Heart right ventricle (tissue), 16 donors: ENCODE measurements around the gene TOPBP1. TPM values are rescaled to one million over a fixed set of nuclear protein-coding genes. Genes with fewer than 3 reads are reported as not detected.

Experiments used
- ATAC-seq, 8 donors: fragments of 200-7000 bp; cut with Tn5 transposase; one replicate each; pipeline ENCODE4 v1.9.1; 2020; ENCODE audit warnings: mild to moderate bottlenecking in 8 of 8, moderate library complexity in 8 of 8, moderate number of reproducible peaks in 1 of 8
- DNase-seq, 2 donors: peaks; one replicate each; pipeline ENCODE4 v3.0.0-alpha.2; 2020
- H3K27ac ChIP-seq, 10 donors: fragments of 200-600 bp; sonication (generic) in 2 of 10; one replicate each; pipeline versions ENCODE4 v1.5.0 to v1.8.0; 2020 to 2022; ENCODE audit warnings: mild to moderate bottlenecking in 3 of 10
- H3K27me3 ChIP-seq, 7 donors: fragments of 200-600 bp; one replicate each; pipeline ENCODE4 v1.8.0; 2021 to 2022; ENCODE audit warnings: mild to moderate bottlenecking in 2 of 7
- H3K36me3 ChIP-seq, 9 donors: fragments of 200-600 bp; sonication (generic) in 1 of 9; one replicate each; pipeline versions ENCODE4 v1.5.0 to v1.8.0; 2020 to 2022; ENCODE audit warnings: mild to moderate bottlenecking in 2 of 9
- H3K4me1 ChIP-seq, 9 donors: fragments of 200-600 bp; sonication (generic) in 1 of 9; one replicate each; pipeline versions ENCODE4 v1.5.0 to v1.8.0; 2020 to 2022; ENCODE audit warnings: mild to moderate bottlenecking in 4 of 9
- H3K4me3 ChIP-seq, 10 donors: fragments of 200-600 bp; sonication (generic) in 2 of 10; one replicate each; pipeline versions ENCODE4 v1.5.0 to v1.8.0; 2020 to 2022; ENCODE audit warnings: mild to moderate bottlenecking in 7 of 10, moderate library complexity in 2 of 10
- H3K9me3 ChIP-seq, 11 donors: fragments of 200-600 bp in 10 of 11; sonication (generic) in 2 of 11; one replicate each; pipeline versions ENCODE4 v1.5.0 to v1.8.0; 2013 to 2022; ENCODE audit warnings: mild to moderate bottlenecking in 2 of 11, control low read depth in 1 of 11, moderate library complexity in 1 of 11
- CTCF ChIP-seq, 9 donors: fragments of 200-600 bp; sonication (generic) in 2 of 9; IDR thresholded peaks; one replicate each; pipeline versions ENCODE4 v1.5.0 to v1.8.0; 2021 to 2022; ENCODE audit warnings: antibody characterized with exemption in 9 of 9, mild to moderate bottlenecking in 5 of 9, moderate library complexity in 1 of 9
- WGBS, 2 donors: extraction: QIAGEN DNeasy Blood & Tissue Kit; methylation state at CpG; one replicate each; pipeline ENCODE4 v1.1.7; 2013; ENCODE audit warnings: inconsistent platforms in 1 of 2; 5-methylcytosine and 5-hydroxymethylcytosine counted together
- intact Hi-C, 10 donors: fragments of 100-400 bp; cut with DNase I; formaldehyde crosslinking; loops; one replicate each; pipeline versions ENCODE4 v1.11.1 to v1.14.2; 2022
- polyA plus RNA-seq, 2 donors: library from polyadenylated mRNA; stranded (reverse); fragments of 200-250 nt; gene quantifications; one replicate each; pipeline ENCODE4 v1.2.3, GENCODE V29; 2013
- total RNA-seq, 10 donors: library from RNA; stranded (reverse); fragmentation: NEBNext Ultra II Directional in 3 of 10; extraction: Animal tissue kit (Norgen Biotek cat#: 25700) in 3 of 10; gene quantifications; one replicate each; pipeline versions ENCODE4 v1.2.1 to v1.2.4, GENCODE V29; 2021 to 2023
- donor health status: Arrhythmogenic right ventricular cardiomyopathy.
- donor health status: ischemic (EF 13 %, LVEDD 7.1; RV severe dilation, severe dysfunction).
- donor health status: healthy with polysubstance abuse.
- donor health status: DM: no; HTN: yes; CAD: no.
- donor health status: DM: no; HTN: no; CAD: no.
- donor health status: ischemic (EF 25% LVEDD 6.9; RV normal size, moderate dysfunction).
- donor health status: ischemic (EF 25% LVEDD 5.7; RV mildly dilated, moderate dysfunction).
- donor health status: healthy.
- donor health status: DM: yes; HTN: yes; CAD: no.
- donor health status: Ischemic cardiomyopathy.
- donor health status: ischemic (EF 35%, LVEDD 5.7; RV mildly dilated, moderate dysfunction).
- donor health status: nonischemic (EF 11% LVEDD 7.7; RV severe dilation, severe dysfunction).
- donor health status: DM: yes; HTN: yes; CAD: no.
- donor health status: PGD.
- donor health status: ischemic (EF 29% LVEDD 5.4; RV normal size, mild dysfunction).
- donor health status: nonischemic (EF 23%, LVEDD 6.1; RV moderate dilation, normal function).

Gene TOPBP1
- total and polyA plus RNA-seq, 12 donors = 5.7 to 11.8 (median 10.8) TPM

- H3K9me3 ChIP-seq = no peaks in the 10 kb centered on the region
- H3K27me3 ChIP-seq = no peaks in the 10 kb centered on the region
- no peak overlapping the region for H3K27ac ChIP-seq
- no peak overlapping the region for H3K4me3 ChIP-seq
- WGBS, 2 donors = 92 to 94% methylated on average over 3 of the region's 3 CpGs
- ATAC-seq = no peak
- peaks cover 0 to 44% (median 0%) of the 10 kb centered on the region in 9 donors for H3K36me3 ChIP-seq
- no peaks in the 10 kb centered on the region for H3K4me1 ChIP-seq
- intact Hi-C loops = no loop called here
- no peak for TF ChIP-seq CTCF (IDR thresholded peaks at IDR 0.05)
- no peak for DNase-seq
Measured at GRCh38 chr3:133598405-133598804, 63.3 kb downstream of the TOPBP1 start.

- Histone ChIP-seq H3K4me1 (no peaks in the 10 kb centered on the region), H3K36me3 (peaks cover 0 to 22% (median 0%) of the 10 kb centered on the region in 9 donors), H3K9me3 (no peaks in the 10 kb centered on the region), H3K27me3 (no peaks in the 10 kb centered on the region), H3K27ac (no peak overlapping the region), H3K4me3 (no peak overlapping the region)
- TF ChIP-seq CTCF (IDR thresholded peaks at IDR 0.05) = no peak
- 92% methylated on average over 1 of the region's 1 CpG for WGBS, 2 donors
- ATAC-seq (no peak), DNase-seq (no peak)
- intact Hi-C loops = no loop called here
Measured at GRCh38 chr3:133595341-133595740, 66.4 kb downstream of the TOPBP1 start.

GRCh38 chr3:133593243-133593642 is 68.5 kb downstream of the TOPBP1 start:
- TF ChIP-seq CTCF (IDR thresholded peaks at IDR 0.05) = no peak
- no peak for DNase-seq
- Histone ChIP-seq H3K27ac (no peak overlapping the region), H3K9me3 (no peaks in the 10 kb centered on the region), H3K4me1 (peaks cover 0 to 15% (median 0%) of the 10 kb centered on the region in 9 donors), H3K36me3 (peaks cover 0 to 29% (median 9%) of the 10 kb centered on the region in 9 donors), H3K27me3 (no peaks in the 10 kb centered on the region), H3K4me3 (no peak overlapping the region)
- intact Hi-C loops = no loop called here
- WGBS, 2 donors = 87 to 95% methylated on average over 2 of the region's 2 CpGs
- ATAC-seq = no peak

- intact Hi-C loops = no loop called here
- peaks cover 0 to 15% (median 0%) of the 10 kb centered on the region in 9 donors for H3K4me1 ChIP-seq
- ATAC-seq (no peak), DNase-seq (no peak)
- no peaks in the 10 kb centered on the region for H3K27me3 ChIP-seq
- peaks cover 0 to 29% (median 13%) of the 10 kb centered on the region in 9 donors for H3K36me3 ChIP-seq
- TF ChIP-seq CTCF (IDR thresholded peaks at IDR 0.05) = no peak
- no peak overlapping the region for H3K4me3 ChIP-seq
- H3K27ac ChIP-seq = no peak overlapping the region
- 96 to 98% methylated on average over 5 of the region's 5 CpGs for WGBS, 2 donors
- no peaks in the 10 kb centered on the region for H3K9me3 ChIP-seq
Measured at GRCh38 chr3:133592843-133593242, 68.9 kb downstream of the TOPBP1 start.
